ENCODE data around the gene TMEM121.
"Not testable (repeated sequence)": the region's sequence is repeated elsewhere in the genome, so short reads cannot be mapped to it uniquely, and the experiment has no call there.

DNA sequence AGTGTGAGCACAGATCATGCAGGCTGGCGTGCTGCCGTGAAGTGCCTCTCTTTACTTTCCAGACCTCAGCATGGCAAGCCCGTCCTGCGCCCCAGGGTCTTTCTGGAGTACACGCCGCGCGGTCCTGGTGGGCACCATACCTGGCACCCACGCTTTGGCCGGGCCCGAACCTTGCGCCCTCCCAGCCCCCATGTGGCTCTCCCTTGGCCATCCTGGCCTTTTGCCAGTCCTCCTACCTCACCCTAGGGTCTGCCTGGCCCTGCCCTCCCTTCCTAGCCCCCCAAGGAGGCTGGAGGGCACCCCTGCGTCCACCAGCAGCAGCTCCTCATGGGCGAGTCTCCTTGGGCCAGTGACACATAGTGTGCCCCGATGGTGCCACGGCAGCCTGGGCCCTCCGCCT is 48.0 kb downstream of the TMEM121 start:
- not testable (repeated sequence) for TF ChIP-seq PPARA (CRISPR knock-in tag; IDR thresholded peaks at IDR 0.05; ENCODE audit: borderline replicate concordance); ZFP3 (CRISPR knock-in tag; IDR thresholded peaks at IDR 0.05); GLIS3 (CRISPR knock-in tag; IDR thresholded peaks at IDR 0.05); TCF4 (CRISPR knock-in tag; IDR thresholded peaks at IDR 0.05; ENCODE audit: borderline replicate concordance); OSR1 (CRISPR knock-in tag; IDR thresholded peaks at IDR 0.05); BACH2 (CRISPR knock-in tag; IDR thresholded peaks at IDR 0.05; ENCODE audit: borderline replicate concordance); ZFP30 (CRISPR knock-in tag; IDR thresholded peaks at IDR 0.05); ZNF565 (CRISPR knock-in tag; conservative IDR thresholded peaks at IDR 0.05; ENCODE audit: low read depth); SNAI2 (CRISPR knock-in tag; IDR thresholded peaks at IDR 0.05); RARB (CRISPR knock-in tag; IDR thresholded peaks at IDR 0.05)
- TF ChIP-seq, protein P1, sequence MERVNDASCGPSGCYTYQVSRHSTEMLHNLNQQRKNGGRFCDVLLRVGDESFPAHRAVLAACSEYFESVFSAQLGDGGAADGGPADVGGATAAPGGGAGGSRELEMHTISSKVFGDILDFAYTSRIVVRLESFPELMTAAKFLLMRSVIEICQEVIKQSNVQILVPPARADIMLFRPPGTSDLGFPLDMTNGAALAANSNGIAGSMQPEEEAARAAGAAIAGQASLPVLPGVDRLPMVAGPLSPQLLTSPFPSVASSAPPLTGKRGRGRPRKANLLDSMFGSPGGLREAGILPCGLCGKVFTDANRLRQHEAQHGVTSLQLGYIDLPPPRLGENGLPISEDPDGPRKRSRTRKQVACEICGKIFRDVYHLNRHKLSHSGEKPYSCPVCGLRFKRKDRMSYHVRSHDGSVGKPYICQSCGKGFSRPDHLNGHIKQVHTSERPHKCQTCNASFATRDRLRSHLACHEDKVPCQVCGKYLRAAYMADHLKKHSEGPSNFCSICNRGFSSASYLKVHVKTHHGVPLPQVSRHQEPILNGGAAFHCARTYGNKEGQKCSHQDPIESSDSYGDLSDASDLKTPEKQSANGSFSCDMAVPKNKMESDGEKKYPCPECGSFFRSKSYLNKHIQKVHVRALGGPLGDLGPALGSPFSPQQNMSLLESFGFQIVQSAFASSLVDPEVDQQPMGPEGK (CRISPR knock-in tag; IDR thresholded peaks at IDR 0.05; ENCODE audit: borderline replicate concordance): not testable (repeated sequence)
- TF ChIP-seq, protein P2, sequence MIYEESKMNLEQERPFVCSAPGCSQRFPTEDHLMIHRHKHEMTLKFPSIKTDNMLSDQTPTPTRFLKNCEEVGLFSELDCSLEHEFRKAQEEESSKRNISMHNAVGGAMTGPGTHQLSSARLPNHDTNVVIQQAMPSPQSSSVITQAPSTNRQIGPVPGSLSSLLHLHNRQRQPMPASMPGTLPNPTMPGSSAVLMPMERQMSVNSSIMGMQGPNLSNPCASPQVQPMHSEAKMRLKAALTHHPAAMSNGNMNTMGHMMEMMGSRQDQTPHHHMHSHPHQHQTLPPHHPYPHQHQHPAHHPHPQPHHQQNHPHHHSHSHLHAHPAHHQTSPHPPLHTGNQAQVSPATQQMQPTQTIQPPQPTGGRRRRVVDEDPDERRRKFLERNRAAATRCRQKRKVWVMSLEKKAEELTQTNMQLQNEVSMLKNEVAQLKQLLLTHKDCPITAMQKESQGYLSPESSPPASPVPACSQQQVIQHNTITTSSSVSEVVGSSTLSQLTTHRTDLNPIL (CRISPR knock-in tag; IDR thresholded peaks at IDR 0.05; ENCODE audit: low read depth): not testable (repeated sequence)
